ENCODE data around the gene DCTN4. TPM values are rescaled to one million over a fixed set of nuclear protein-coding genes. Genes with fewer than 3 reads are reported as not detected.

Gene DCTN4
- total RNA-seq, 1 experiment from 2014 or later: 43.9 TPM

GRCh38 chr5:150661821-150662596, 96.8 kb downstream of the DCTN4 start:
- DNase-seq (ENCODE audit: low spot score) (no peak), ATAC-seq (no peak)
- Mint-ChIP-seq H3K36me3 (no peaks in the 10 kb centered on the region), H3K9me3 (no peaks in the 10 kb centered on the region), H3K27ac (no peak overlapping the region), H3K27me3 (ENCODE audit: low read depth) (peaks cover 12% of the 10 kb centered on the region), H3K4me1 (peaks cover 24% of the 10 kb centered on the region), H3K4me3 (no peak overlapping the region)
- TF ChIP-seq TEAD4 (CRISPR knock-in tag; IDR thresholded peaks at IDR 0.05) (no peak), E2F1 (CRISPR knock-in tag; IDR thresholded peaks at IDR 0.05) (no peak), ZNF263 (CRISPR knock-in tag; IDR thresholded peaks at IDR 0.05; ENCODE audit: low read depth) (no peak), ATF3 (CRISPR knock-in tag; conservative IDR thresholded peaks at IDR 0.05) (no peak), FOXJ3 (CRISPR knock-in tag; IDR thresholded peaks at IDR 0.05; ENCODE audit: borderline replicate concordance) (no peak), ZNF512 (CRISPR knock-in tag; IDR thresholded peaks at IDR 0.05; ENCODE audit: borderline replicate concordance) (no peak), ZBTB43 (CRISPR knock-in tag; IDR thresholded peaks at IDR 0.05) (no peak), ZNF281 (CRISPR knock-in tag; IDR thresholded peaks at IDR 0.05) (no peak), ZNF416 (CRISPR knock-in tag; IDR thresholded peaks at IDR 0.05) (no peak), NR2C2 (CRISPR knock-in tag; IDR thresholded peaks at IDR 0.05) (no peak), AFF4 (CRISPR knock-in tag; IDR thresholded peaks at IDR 0.05; ENCODE audit: borderline replicate concordance) (no peak), RORB (CRISPR knock-in tag; IDR thresholded peaks at IDR 0.05) (no peak), NR1H2 (CRISPR knock-in tag; IDR thresholded peaks at IDR 0.05) (no peak), IRF2 (CRISPR knock-in tag; IDR thresholded peaks at IDR 0.05; ENCODE audit: borderline replicate concordance, low read depth) (no peak), NFYB (CRISPR knock-in tag; conservative IDR thresholded peaks at IDR 0.05; ENCODE audit: low read depth) (no peak)
- CTCF ChIA-PET: interaction anchor here (0.9 to 2.1 kb wide), 5 partner anchors 11 to 203 kb away, joined by 3 to 16 read pairs (median 6); partner anchors contain the start of genes RBM22 and SMIM3
- POLR2A ChIA-PET: interaction anchor here (0.8 to 1.0 kb wide), 3 partner anchors 9 to 117 kb away, joined by 3 read pairs; partner anchors contain the start of gene SMIM3

All from WTC11 (cell line).